Loucy (cell line): ENCODE results near the gene TMPRSS11B.

Experiments used
- EZH2phosphoT487 ChIP-seq: fragments of 200-600 bp; IDR thresholded peaks from 2 replicates; pipeline ENCODE4 v1.6.1; 2018; ENCODE audit warnings: antibody characterized with exemption, mild to moderate bottlenecking, moderate library complexity, borderline replicate concordance
- TF ChIP-seq, protein P1 (sequence below): fragments of 200-600 bp; sonication (generic); conservative IDR thresholded peaks from 2 replicates; pipeline ENCODE4 v1.5.1; 2014; ENCODE audit warnings: mild to moderate bottlenecking, antibody characterized with exemption, low read length

DNA sequence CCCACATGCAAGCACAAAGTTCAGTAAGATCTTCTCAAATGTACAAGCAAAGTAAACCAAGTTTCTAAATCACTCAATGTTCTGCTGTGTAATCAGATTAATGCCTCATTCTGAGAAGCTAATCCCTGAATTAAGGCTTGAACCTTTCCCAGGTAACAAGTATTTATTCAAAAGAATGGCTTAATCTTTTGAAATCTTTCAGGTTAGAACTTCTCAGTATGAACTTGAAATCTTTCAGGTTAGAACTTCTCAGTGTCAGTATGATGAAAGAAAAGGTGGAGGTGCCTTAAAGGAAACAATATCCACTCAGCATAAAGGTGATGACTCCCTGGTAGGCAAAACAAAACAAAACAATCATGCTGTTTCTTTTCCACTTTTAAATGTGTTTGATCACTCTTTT, 29.0 kb downstream of the TMPRSS11B start:
- TF ChIP-seq, protein P1, sequence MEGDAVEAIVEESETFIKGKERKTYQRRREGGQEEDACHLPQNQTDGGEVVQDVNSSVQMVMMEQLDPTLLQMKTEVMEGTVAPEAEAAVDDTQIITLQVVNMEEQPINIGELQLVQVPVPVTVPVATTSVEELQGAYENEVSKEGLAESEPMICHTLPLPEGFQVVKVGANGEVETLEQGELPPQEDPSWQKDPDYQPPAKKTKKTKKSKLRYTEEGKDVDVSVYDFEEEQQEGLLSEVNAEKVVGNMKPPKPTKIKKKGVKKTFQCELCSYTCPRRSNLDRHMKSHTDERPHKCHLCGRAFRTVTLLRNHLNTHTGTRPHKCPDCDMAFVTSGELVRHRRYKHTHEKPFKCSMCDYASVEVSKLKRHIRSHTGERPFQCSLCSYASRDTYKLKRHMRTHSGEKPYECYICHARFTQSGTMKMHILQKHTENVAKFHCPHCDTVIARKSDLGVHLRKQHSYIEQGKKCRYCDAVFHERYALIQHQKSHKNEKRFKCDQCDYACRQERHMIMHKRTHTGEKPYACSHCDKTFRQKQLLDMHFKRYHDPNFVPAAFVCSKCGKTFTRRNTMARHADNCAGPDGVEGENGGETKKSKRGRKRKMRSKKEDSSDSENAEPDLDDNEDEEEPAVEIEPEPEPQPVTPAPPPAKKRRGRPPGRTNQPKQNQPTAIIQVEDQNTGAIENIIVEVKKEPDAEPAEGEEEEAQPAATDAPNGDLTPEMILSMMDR: no peak
- TF ChIP-seq EZH2phosphoT487: no peak
